K562 (cell line): ENCODE data around the gene CBX1. TPM values are rescaled to one million over a fixed set of nuclear protein-coding genes. Genes with fewer than 3 reads are reported as not detected.
A peak's percentile ranks its signal among the peaks of the same experiment; 100 is the strongest.

ENCODE experiments used
- BRD9 ChIP-seq: fragments of 450-650 bp; IDR thresholded peaks from 2 replicates; pipeline ENCODE4 v1.6.1; 2018; ENCODE audit warnings: low read depth; ENCODE audit not compliant: partially characterized antibody
- CCAR2 ChIP-seq: fragments of 200-400 bp; formaldehyde crosslinking; IDR thresholded peaks from 2 replicates; pipeline ENCODE4 v1.6.1; 2017; ENCODE audit warnings: mild to moderate bottlenecking, low read depth, low read length
- ERF ChIP-seq: fragments of 450-650 bp; formaldehyde crosslinking; IDR thresholded peaks from 2 replicates; pipeline ENCODE4 v1.4.0; 2020; ENCODE audit warnings: mild to moderate bottlenecking, mixed read lengths
- GATAD2B ChIP-seq: fragments of 450-650 bp; IDR thresholded peaks from 2 replicates; pipeline ENCODE4 v1.6.1; 2017; ENCODE audit warnings: mild to moderate bottlenecking, borderline replicate concordance
- HDAC6 ChIP-seq: IDR thresholded peaks from 2 replicates; pipeline ENCODE4 v1.6.1; 2012; ENCODE audit warnings: low read depth, mild to moderate bottlenecking, control low read depth, inconsistent platforms, low read length, moderate library complexity
- ID3 ChIP-seq, 2 experiments: fragments of 250-450 bp in 1 of 2; fragments of 450-650 bp in 1 of 2; sonication (Bioruptor Pico) in 1 of 2; IDR thresholded peaks; 2 replicates each; pipeline versions ENCODE4 v1.6.1 to v1.8.0; 2016 to 2021; ENCODE audit warnings: mild to moderate bottlenecking in 2 of 2, moderate library complexity in 2 of 2, missing compliant biosample characterization in 1 of 2, missing genetic modification characterization in 1 of 2
- MBD2 ChIP-seq: sonication (generic); IDR thresholded peaks from 2 replicates; pipeline ENCODE4 v1.6.1; 2016; ENCODE audit warnings: low read depth, borderline replicate concordance
- MEIS2 ChIP-seq: fragments of 450-650 bp; IDR thresholded peaks from 2 replicates; pipeline ENCODE4 v1.6.1; 2014; ENCODE audit warnings: mild to moderate bottlenecking; ENCODE audit not compliant: partially characterized antibody
- NFIX ChIP-seq: fragments of 250-450 bp; sonication (Bioruptor Pico); IDR thresholded peaks from 2 replicates; pipeline ENCODE4 v1.4.0; 2020; ENCODE audit warnings: low read depth, mild to moderate bottlenecking, moderate library complexity
- PATZ1 ChIP-seq: fragments of 250-450 bp; sonication (Bioruptor Pico); IDR thresholded peaks from 2 replicates; pipeline ENCODE4 v1.5.0; 2020; ENCODE audit warnings: mild to moderate bottlenecking, borderline replicate concordance
- POLR2AphosphoS2 ChIP-seq: IDR thresholded peaks from 2 replicates; pipeline ENCODE4 v1.6.1; 2012; ENCODE audit warnings: low read length, improper control_type of control experiment
- POLR2B ChIP-seq: fragments of 450-650 bp; IDR thresholded peaks from 2 replicates; pipeline ENCODE4 v1.6.1; 2018; ENCODE audit warnings: low read depth; ENCODE audit not compliant: partially characterized antibody
- POLR2H ChIP-seq: IDR thresholded peaks from 2 replicates; pipeline ENCODE4 v1.6.1; 2016; ENCODE audit warnings: missing genetic modification characterization, low read depth, mild to moderate bottlenecking, control low read depth, missing compliant biosample characterization, moderate library complexity
- PPARD ChIP-seq: fragments of 250-450 bp; sonication (Bioruptor Pico); IDR thresholded peaks from 2 replicates; pipeline ENCODE4 v1.8.0; 2022; ENCODE audit warnings: inconsistent platforms, mild to moderate bottlenecking, moderate library complexity
- SMAD1 ChIP-seq: fragments of 150-350 bp; IDR thresholded peaks from 2 replicates; pipeline ENCODE4 v1.6.1; 2014; ENCODE audit warnings: low read length, low read depth; ENCODE audit not compliant: partially characterized antibody
- TRIM25 ChIP-seq: fragments of 450-650 bp; IDR thresholded peaks from 2 replicates; pipeline ENCODE4 v1.7.0; 2016; ENCODE audit warnings: borderline replicate concordance
- U2AF2 ChIP-seq: fragments of 200-400 bp; formaldehyde crosslinking; optimal IDR thresholded peaks from 2 replicates; pipeline ENCODE3; 2017; ENCODE audit warnings: low read depth, mild to moderate bottlenecking, low read length
- ZNF197 ChIP-seq: fragments of 200-800 bp; sonication (Bioruptor generic); IDR thresholded peaks from 2 replicates; pipeline ENCODE4 v1.6.1; 2016; ENCODE audit warnings: low read depth, missing genetic modification characterization, missing compliant biosample characterization
- ZNF263 ChIP-seq: sonication (generic); formaldehyde crosslinking; IDR thresholded peaks from 2 replicates; pipeline ENCODE4 v1.8.0; 2022; ENCODE audit warnings: mild to moderate bottlenecking, missing genetic modification reagents, borderline replicate concordance
- ZNF354B ChIP-seq: fragments of 250-450 bp; sonication (Bioruptor Pico); IDR thresholded peaks from 2 replicates; pipeline ENCODE4 v1.4.0; 2020
- ZNF551 ChIP-seq: fragments of 250-450 bp; sonication (Bioruptor Pico); IDR thresholded peaks from 2 replicates; pipeline ENCODE4 v1.5.0; 2021; ENCODE audit warnings: mild to moderate bottlenecking, moderate library complexity
- ZNF584 ChIP-seq: fragments of 200-800 bp; sonication (Bioruptor generic); IDR thresholded peaks from 2 replicates; pipeline ENCODE4 v1.6.1; 2016; ENCODE audit warnings: low read depth, mild to moderate bottlenecking, missing genetic modification characterization, missing compliant biosample characterization
- ZNF589 ChIP-seq: fragments of 200-800 bp; sonication (Bioruptor generic); IDR thresholded peaks from 2 replicates; pipeline ENCODE4 v1.6.1; 2016; ENCODE audit warnings: low read depth, missing genetic modification characterization, missing compliant biosample characterization
- ZNF668 ChIP-seq: fragments of 250-450 bp; sonication (Bioruptor Pico); IDR thresholded peaks from 2 replicates; pipeline ENCODE4 v1.8.0; 2022; ENCODE audit warnings: mild to moderate bottlenecking, inconsistent platforms
- ZNF77 ChIP-seq: fragments of 250-450 bp; sonication (Bioruptor Pico); IDR thresholded peaks from 2 replicates; pipeline ENCODE4 v1.5.0; 2020
- polyA plus RNA-seq, 8 experiments: library from polyadenylated mRNA; depleted of rRNA in 4 of 8; stranded (reverse) in 5 of 8; unstranded in 3 of 8; fragments of >200 nt; fragmentation: Nextera tagmentation in 2 of 8; fragmentation: Illumina TruSeq in 1 of 8; extraction: Ambion mirVana in 2 of 8; extraction: Trizol in 1 of 8; gene quantifications; 2 replicates each; pipeline versions ENCODE4 v1.2.1 to v1.2.3, GENCODE V29; 2011 to 2014; ENCODE audit warnings: inconsistent platforms in 1 of 8, missing spikeins in 1 of 8
- total RNA-seq, 7 experiments: library from RNA; depleted of rRNA in 6 of 7; stranded (reverse); fragments of >200 nt in 6 of 7; fragmentation: Illumina TruSeq in 2 of 7; extraction: Trizol in 2 of 7; gene quantifications; 2 replicates each; pipeline versions ENCODE4 v1.2.1 to v1.2.3, GENCODE V29; 2011 to 2021; ENCODE audit warnings: low replicate concordance in 1 of 7

The CBX1 gene
- total and polyA plus RNA-seq, 9 of the 15 experiments (the other 6 are each of a cell fraction or from before 2014, with no cell fraction given): 10.6 to 95.7 (median 52.7) TPM

GRCh38 chr17:48107137-48108055 lies 6.1 kb upstream of the CBX1 start, which contains the start of gene SNX11 (continued):
- TF ChIP-seq ID3 (CRISPR knock-in tag; IDR thresholded peaks at IDR 0.05): no peak
- TF ChIP-seq ID3 (tag; IDR thresholded peaks at IDR 0.05): no peak
- TF ChIP-seq ZNF197 (CRISPR knock-in tag): no peak
- peak; percentile 6; the same call in 1 of the 2 replicates for TF ChIP-seq ZNF263
- no peak for TF ChIP-seq ZNF551 (CRISPR knock-in tag)
- no peak for TF ChIP-seq ZNF77
- no peak for TF ChIP-seq ZNF589 (CRISPR knock-in tag)
- no peak for TF ChIP-seq U2AF2
- TF ChIP-seq HDAC6: no peak
- TF ChIP-seq POLR2B: peak; percentile 68
- TF ChIP-seq BRD9: no peak
- no peak for TF ChIP-seq NFIX
- no peak for TF ChIP-seq GATAD2B
- peak; percentile 82 for TF ChIP-seq MBD2
- TF ChIP-seq ZNF584 (CRISPR knock-in tag): no peak
- TF ChIP-seq PATZ1 (CRISPR knock-in tag): no peak
- TF ChIP-seq ZNF354B (CRISPR knock-in tag): no peak
- no peak for TF ChIP-seq CCAR2
- TF ChIP-seq ERF (CRISPR knock-in tag): no peak
- TF ChIP-seq POLR2AphosphoS2: 0 out of 2 replicates have a peak, but pooled peaks have one; percentile 56
- TF ChIP-seq PPARD: no peak
- peak; percentile 60 for TF ChIP-seq SMAD1
- TF ChIP-seq POLR2H (tag): no peak
- no peak for TF ChIP-seq TRIM25
- TF ChIP-seq MEIS2: peak; percentile 27
- no peak for TF ChIP-seq ZNF668
